Nephron (organoid): ENCODE data around the gene MED7.

Experiments used
- H3K27ac Mint-ChIP-seq, 3 experiments: 2 replicates each; pipeline ENCODE4 v1.8.0; 2020; ENCODE audit warnings: mixed read lengths in 3 of 3, mild to moderate bottlenecking in 2 of 3, moderate library complexity in 1 of 3
- H3K27me3 Mint-ChIP-seq: 2 replicates; pipeline ENCODE4 v1.8.0; 2021; ENCODE audit warnings: low read depth, mild to moderate bottlenecking, moderate library complexity, mixed read lengths
- H3K36me3 Mint-ChIP-seq: 2 replicates; pipeline ENCODE4 v1.8.0; 2020; ENCODE audit warnings: low read depth, mixed read lengths
- H3K4me1 Mint-ChIP-seq: 2 replicates; pipeline ENCODE4 v1.8.0; 2020; ENCODE audit warnings: mixed read lengths
- H3K4me3 Mint-ChIP-seq, 3 experiments: 2 replicates each; pipeline ENCODE4 v1.8.0; 2020; ENCODE audit warnings: mild to moderate bottlenecking in 3 of 3, mixed read lengths in 3 of 3, moderate library complexity in 2 of 3
- H3K9me3 Mint-ChIP-seq: 2 replicates; pipeline ENCODE4 v1.8.0; 2020; ENCODE audit warnings: mixed read lengths
- CTCF ChIP-seq, 3 experiments: fragments of 200-600 bp; sonication (generic); IDR thresholded peaks; one replicate each; pipeline ENCODE4 v1.5.0; 2021; ENCODE audit warnings: antibody characterized with exemption in 3 of 3; ENCODE audit not compliant: unreplicated experiment in 3 of 3

MED7 gene

DNA sequence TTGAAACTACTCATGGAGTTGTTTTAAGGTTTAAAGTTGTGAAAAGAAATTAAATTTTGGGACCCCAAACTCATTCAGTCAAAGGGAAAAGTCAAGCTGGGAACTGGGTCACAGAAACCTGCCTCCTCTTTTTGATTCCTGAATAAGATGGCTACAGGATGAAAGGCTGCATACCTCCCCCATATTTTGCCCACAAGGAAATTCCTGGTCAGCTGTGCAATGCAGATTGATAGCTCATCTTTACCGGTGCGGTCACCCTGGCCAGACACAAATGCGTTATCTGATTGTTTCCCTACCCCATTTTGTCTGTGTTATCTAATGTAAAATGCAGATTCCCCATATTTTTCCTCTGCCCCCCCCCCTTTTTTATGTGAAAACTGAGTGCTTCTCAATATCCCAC is 35.2 kb downstream of the MED7 start:
- no peak for TF ChIP-seq CTCF (IDR thresholded peaks at IDR 0.05; ENCODE audit: unreplicated experiment in 3 of 3)
- Mint-ChIP-seq H3K27ac (no peak overlapping the region), H3K4me3 (no peak overlapping the region), H3K4me1 (peaks cover 5% of the 10 kb centered on the region), H3K9me3 (no peaks in the 10 kb centered on the region), H3K36me3 (no peaks in the 10 kb centered on the region), H3K27me3 (no peaks in the 10 kb centered on the region)

GRCh38 chr5:157106630-157107461 is 35.8 kb downstream of the MED7 start:
- no peaks in the 10 kb centered on the region for H3K36me3 Mint-ChIP-seq
- H3K27me3 Mint-ChIP-seq, result no peaks in the 10 kb centered on the region
- no peaks in the 10 kb centered on the region for H3K9me3 Mint-ChIP-seq
- no peak overlapping the region for H3K4me3 Mint-ChIP-seq
- no peak overlapping the region for H3K27ac Mint-ChIP-seq
- peaks cover 5% of the 10 kb centered on the region for H3K4me1 Mint-ChIP-seq
- no peak for TF ChIP-seq CTCF (IDR thresholded peaks at IDR 0.05; ENCODE audit: unreplicated experiment in 3 of 3)

GRCh38 chr5:157100140-157100679 is 42.5 kb downstream of the MED7 start:
- H3K27ac Mint-ChIP-seq, result no peak overlapping the region
- TF ChIP-seq CTCF (IDR thresholded peaks at IDR 0.05; ENCODE audit: unreplicated experiment in 3 of 3), result no peak
- no peaks in the 10 kb centered on the region for H3K27me3 Mint-ChIP-seq
- no peaks in the 10 kb centered on the region for H3K36me3 Mint-ChIP-seq
- no peak overlapping the region for H3K4me3 Mint-ChIP-seq
- no peaks in the 10 kb centered on the region for H3K9me3 Mint-ChIP-seq
- peaks cover 5% of the 10 kb centered on the region for H3K4me1 Mint-ChIP-seq

- H3K27ac Mint-ChIP-seq, result peak overlapping the region in 1 of 3 experiments; percentile 24
- no peaks in the 10 kb centered on the region for H3K4me1 Mint-ChIP-seq
- no peaks in the 10 kb centered on the region for H3K36me3 Mint-ChIP-seq
- no peak overlapping the region for H3K4me3 Mint-ChIP-seq
- TF ChIP-seq CTCF (IDR thresholded peaks at IDR 0.05; ENCODE audit: unreplicated experiment in 3 of 3), result no peak
- H3K27me3 Mint-ChIP-seq, result no peaks in the 10 kb centered on the region
- no peaks in the 10 kb centered on the region for H3K9me3 Mint-ChIP-seq
Observed at GRCh38 chr5:157088342-157088990, 54.2 kb downstream of the MED7 start.
